ENCODE results near the gene KRTAP10-2.

KRTAP10-2 gene

DNA sequence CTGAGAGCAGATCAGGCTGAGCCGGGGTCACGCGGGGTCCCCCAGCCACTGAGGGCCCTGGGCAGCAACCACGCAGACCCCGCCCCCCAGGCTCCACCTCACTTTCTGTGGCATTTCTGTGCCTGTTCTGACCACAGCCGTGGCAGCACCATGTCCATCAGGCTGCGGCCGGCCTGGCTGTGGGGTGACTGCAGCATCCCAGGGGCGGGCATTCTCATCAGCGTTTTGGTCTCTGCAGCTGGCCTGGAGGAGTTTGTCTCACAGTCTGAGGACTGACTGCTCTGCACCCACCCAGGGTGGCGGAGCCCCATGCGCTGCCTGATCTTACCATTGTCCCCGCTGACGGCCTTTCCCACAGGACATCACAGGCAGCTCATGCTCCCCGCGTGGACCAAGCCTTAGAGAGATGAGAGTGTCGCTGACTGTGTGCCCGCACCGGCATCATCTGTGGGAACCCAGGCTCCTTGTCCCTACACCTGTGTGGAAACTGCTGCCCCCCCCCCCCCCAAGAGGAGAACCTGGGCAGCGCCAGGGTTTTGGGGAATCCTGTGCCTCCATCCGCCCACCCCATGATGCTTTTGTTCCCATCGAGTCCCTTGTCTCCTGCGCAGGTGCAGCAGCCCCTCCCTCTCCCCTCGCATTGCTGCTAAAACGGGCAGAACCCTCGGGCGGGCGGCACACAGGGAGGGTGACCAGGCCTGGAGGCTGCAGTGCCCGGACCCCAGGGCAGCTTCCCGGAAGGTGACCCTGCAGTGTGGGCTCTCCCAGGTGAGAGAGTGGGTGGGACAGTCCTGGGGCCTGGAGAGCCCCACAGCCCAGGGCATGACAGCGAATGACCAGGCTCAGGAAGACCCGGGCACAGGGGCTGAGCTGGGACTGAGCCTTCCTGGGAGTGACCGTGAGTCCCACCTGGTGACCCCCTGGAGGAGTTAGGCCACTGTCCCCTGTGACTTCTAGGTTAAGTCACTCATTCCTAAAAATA lies 13.1 kb downstream of the KRTAP10-2 start:
- DNase-seq: no peak

DNA sequence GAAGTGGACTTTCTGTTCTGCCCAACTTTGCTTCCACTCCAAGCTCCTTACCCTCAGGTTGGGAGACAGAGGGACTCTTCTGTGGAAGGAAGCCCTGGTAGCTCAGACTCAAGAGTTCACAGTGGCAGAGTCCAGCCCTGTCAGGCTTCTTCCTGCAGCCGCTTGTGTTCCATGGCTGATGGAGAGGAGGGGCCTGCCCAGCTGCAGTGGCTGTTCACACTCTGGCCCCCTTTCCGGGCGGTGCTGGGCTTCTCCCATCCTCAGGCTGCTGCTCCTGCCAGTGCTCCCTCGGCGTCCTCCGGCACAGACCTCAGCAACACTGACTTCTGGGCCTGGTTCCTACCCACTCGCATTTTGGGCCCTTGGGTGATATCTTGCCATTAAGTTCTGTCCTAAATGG lies 15.3 kb downstream of the KRTAP10-2 start:
- no peak for DNase-seq

- no peak for DNase-seq
These were observed 16.6 kb downstream of the KRTAP10-2 start for GRCh38 chr21:44534688-44535087.

DNA sequence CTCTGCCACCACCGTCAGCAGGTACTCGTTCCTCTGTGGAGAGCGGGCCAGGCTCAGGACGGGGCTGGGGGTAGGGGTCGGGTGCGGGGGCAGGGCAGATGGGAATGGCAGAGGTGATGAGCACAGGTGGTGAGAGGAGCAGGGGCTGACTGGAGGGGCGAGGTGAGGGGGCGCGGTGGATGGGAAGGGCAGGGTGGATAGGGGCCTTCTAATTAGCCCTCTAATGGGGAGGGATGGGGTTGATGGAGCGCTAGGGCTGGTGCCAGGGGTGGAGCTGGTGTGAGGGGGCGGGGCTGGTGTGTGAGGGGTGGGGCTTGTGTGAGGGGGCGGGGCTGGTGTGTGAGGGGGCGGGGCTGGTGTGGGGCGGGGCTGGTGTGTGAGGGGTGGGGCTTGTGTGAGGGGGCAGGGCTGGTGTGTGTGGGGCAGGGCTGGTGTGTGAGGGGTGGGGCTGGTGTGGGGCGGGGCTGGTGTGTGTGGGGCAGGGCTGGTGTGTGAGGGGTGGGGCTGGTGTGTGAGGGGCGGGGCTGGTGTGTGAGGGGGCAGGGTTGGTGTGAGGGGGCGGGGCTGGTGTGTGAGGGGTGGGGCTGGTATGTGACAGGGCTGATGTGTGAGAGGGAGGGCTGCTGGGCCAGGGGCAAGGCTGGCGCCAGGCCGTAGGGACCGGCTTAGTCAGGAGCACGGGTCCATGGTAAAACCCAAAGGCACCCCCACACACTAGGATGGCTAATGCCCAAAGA lies 17.2 kb downstream of the KRTAP10-2 start:
- DNase-seq: no peak

DNA sequence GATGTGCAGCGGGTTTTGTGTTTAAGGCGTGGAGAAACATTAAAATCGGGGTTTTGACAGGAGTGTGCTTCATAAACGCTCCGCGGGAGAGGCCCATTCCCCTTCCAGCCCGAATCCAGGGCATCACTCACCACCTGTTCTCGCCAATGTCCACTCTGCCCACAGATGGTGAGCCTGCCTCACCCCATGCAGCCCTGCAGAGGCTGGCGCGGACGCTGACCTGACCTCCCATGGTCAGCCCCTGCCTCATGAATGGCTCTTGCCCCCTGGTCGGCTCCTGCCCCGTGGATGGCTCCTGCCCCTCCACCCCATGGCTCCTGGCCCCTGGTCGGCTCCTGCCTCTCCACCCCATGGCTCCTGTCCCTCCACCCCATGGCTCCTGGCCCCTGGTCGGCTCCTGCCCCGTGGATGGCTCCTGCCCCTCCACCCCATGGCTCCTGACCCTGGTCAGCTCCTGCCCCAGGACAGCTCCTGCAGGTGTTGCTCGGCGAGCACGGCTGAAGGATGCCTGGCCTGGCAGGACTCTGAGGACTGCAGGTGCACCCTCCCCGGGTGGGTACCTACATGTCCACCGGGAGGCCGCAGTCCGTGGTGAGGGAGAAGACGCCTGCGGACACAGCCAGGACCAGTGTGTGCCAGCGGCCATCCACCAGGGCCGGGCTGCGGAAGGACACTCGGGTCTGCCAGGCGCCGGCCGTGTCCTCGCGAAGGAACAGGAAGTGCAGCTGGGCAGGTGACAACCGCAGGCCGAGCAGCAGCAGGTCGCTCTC lies 18.0 kb downstream of the KRTAP10-2 start:
- no peak for DNase-seq

- DNase-seq: no peak
These were observed 18.6 kb downstream of the KRTAP10-2 start for GRCh38 chr21:44532712-44533111.

- DNase-seq: no peak
These were observed 19.4 kb downstream of the KRTAP10-2 start for GRCh38 chr21:44531606-44532564.

DNA sequence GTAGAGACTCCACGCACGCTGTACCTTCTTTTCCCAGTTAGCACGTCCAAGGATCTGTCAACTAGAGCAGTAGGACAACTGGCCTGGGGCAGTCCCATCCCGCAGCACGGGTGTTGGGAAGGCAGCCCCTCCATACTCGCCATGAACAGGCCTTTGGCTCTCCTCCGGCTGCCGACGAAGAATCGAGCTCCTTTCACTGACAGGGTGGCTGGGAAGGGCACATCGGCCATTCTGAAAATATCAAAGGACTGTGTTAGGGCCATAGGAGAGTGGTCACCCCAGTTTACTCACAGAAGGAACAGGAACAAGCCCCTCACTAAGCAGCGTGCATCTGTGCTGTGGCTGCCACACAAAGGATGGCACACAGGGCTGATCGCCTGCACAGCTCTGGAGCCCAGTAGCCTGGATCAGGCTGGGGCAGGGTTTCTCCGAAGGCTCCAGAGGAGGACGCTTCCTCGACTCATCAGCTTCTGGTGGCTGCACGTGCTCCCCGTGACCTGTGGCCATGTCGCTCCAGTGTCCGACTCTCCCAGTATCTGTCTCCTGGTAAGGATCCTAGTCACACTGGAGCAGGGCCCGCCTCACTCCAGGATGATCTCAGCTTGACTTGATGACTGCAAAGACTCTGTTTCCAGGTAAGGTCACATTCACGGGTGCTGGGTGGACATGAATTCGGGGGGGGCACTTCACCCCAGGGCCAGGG lies 20.3 kb downstream of the KRTAP10-2 start:
- DNase-seq: no peak

DNA sequence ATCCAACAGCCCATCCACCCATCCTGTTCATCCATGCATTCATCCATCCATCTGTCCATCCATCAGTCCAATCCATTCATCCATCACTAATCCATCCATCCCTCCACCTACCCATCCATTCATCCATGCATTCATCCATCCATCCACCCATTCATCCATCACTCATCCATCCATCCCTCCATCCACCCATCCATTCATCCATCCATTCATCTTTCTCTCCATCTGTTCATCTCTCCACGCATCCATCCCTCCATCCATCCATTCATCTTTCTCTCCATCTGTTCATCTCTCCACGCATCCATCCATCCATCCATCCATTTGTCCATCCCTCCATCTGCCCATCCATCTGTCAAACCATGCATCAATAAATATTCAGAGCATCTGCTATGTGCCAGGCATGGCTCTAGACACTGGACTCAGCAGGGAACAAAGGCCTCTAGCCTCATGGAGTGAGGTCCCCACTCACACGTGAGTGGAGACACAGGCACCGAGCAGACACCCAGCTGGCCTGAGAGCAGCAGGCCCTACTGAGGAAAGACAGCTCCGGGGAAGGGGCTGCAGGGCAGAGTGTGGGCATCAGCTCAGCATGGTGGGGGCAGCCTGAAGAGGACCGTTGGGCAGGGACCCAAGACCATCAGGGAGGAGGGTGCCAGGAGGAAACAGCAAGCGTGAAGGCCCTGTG lies 20.9 kb downstream of the KRTAP10-2 start:
- no peak for DNase-seq

GRCh38 chr21:44529503-44530125 lies 21.7 kb downstream of the KRTAP10-2 start:
- no peak for DNase-seq

DNA sequence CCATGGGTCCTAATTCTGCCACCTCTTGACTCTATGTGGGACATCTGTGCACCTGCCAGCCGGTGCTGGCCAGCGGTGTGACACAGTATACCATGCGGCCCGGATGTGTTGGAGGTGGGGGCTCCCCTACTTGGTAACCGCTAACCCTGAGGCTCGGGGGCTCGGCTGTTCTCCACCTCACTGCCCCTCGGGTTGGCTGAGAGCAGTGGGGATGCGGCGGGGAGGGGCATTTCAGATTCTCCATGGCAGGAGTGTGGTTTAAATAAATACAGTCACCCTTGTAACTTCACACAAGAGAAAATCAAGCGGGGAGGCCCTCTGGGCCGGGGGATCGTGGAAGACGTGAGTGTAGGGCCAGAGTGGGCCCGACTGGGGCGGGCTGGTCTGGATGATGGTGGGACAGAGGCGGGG lies 22.3 kb downstream of the KRTAP10-2 start:
- no peak for DNase-seq

GRCh38 chr21:44528634-44528995 lies 22.7 kb downstream of the KRTAP10-2 start:
- no peak for DNase-seq

DNA sequence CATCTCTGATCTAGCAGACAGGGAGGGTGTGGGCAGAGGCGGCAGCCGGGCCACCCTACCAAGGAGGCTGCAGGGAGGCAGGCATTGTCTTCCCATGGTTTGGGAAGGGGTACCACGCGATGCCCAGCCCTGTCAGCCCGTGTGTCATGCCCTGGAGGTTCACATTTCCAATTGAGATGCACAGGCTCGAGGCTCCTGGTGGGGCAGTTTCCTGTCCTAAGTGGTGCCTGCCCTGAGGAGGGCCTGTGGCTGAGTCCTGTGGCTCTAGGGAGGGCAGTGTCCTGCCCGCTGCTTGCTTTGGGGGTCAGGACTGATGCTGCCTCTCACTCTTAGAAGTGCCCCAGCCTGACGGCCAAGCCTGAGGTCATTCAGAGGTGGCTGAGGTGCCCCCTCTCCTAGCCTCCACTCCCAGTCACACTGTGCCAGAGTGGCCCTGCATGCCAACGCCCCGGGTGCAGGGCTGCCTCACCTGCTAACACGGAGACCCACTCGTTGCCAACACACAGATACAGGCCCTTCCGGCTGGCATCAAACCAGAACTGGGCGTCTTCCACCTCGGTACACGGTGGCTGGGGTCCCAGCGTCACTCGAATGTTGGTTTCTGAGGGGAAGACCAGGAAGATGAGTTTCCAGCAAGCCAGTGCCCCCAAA lies 23.2 kb downstream of the KRTAP10-2 start:
- DNase-seq: no peak

GRCh38 chr21:44527156-44527982 lies 23.9 kb downstream of the KRTAP10-2 start:
- no peak for DNase-seq

DNA sequence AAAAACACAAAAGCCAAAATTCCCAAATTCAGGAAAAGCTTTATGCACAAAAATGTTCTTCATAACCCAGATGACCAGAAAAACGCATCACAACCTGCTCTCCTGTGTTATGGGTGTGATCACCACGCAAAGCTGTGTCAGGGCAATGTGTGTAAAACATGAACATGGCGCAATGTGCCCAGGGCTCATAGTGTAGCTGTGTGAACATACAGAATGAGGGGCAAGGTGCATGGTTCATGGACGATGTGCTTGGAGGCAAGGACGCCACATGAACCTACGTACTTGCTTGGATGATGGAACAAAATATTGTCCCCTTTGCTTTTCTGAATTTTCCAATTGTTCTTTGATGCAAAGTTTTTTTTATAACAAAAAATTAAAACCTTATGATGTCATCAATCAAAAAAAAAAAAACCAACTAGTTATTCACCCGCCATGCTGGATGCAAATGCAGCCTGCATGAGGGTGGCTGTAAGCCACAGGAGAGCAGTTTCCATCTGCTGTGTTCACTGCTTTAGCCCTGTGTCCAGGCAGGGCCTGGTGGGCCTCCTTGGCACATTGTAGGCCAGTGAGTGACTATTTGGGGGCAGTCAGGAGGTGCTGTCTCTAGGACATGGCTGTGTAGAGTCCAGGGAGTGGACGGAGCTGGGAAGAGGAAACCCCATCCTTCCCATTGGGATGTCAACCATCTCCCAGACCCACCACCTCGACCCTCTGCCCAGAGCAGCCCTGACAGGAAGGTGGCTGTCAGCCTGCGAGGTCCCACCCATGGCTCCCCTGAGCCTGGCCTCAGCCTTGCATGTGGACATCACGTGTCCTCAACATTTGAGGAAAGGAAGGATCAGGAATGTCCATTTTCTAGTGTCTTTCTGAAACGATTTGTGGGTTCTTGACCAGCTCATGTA lies 25.0 kb downstream of the KRTAP10-2 start:
- DNase-seq: no peak

DNA sequence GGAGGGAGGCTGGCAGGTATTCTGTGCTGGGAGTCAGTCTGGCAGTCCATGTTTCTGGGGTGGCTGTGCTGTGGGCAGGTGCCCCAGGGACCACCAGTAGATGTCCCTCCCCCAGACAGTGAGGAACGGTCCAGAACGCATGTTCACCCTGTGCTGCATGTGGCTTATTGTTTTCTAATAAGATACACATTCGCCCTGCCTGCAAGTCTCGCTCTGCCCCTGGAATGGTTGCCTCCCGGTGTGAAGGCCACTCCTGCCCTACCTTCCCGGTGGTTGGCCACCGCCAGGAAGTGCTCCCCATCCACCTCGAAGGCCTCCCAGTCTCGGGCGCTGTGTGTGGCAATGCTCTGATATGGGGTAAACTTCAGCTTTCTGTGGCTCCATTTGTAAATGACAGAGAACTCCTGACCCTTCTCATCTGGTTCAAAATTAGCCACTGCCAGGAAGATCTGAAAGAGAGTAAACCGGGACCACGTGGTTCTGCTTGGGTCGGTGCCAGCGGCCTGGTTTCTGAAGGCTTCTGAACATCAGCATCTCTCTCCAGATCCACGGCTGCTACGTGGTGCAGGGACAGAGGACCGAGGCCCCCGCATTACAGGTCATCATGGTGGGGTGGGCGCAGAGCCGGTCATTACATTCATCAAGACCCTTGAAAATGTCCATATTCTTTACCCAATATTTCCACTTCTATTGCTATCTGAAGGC lies 25.8 kb downstream of the KRTAP10-2 start:
- DNase-seq: no peak

Data from central memory CD4-positive, alpha-beta T cell (primary cell).